GM20000 (cell line): ENCODE data around the gene PTPRT.

Experiments
- DNase-seq: peaks from one replicate; pipeline ENCODE4 v3.0.0; 2012; ENCODE audit warnings: low spot score
- TF ChIP-seq, protein P1 (sequence below): IDR thresholded peaks from 2 replicates; pipeline ENCODE4 v1.5.1; 2012; ENCODE audit warnings: mild to moderate bottlenecking, control low read depth; ENCODE audit errors: extremely low read depth, missing control alignments

Gene PTPRT

DNA sequence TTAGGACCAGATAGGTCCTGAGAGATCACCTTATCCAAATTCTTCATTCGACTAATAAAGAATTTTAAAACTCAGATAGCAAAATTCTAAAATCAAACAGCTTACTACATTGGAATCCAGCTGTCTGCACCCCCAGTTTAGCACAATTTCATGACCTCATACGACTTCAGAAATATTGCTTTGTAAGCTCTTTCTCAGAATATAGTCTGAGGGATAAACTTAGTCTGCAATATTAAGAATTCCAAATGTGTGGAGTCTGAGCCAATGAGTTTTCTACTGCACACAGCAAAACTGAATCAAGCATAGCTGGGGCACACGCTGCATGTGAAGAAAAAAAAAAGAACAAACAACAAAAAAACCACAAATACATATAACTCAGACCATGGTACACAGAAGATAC lies 1029.9 kb downstream of the PTPRT start:
- no peak for DNase-seq
- TF ChIP-seq, protein P1, sequence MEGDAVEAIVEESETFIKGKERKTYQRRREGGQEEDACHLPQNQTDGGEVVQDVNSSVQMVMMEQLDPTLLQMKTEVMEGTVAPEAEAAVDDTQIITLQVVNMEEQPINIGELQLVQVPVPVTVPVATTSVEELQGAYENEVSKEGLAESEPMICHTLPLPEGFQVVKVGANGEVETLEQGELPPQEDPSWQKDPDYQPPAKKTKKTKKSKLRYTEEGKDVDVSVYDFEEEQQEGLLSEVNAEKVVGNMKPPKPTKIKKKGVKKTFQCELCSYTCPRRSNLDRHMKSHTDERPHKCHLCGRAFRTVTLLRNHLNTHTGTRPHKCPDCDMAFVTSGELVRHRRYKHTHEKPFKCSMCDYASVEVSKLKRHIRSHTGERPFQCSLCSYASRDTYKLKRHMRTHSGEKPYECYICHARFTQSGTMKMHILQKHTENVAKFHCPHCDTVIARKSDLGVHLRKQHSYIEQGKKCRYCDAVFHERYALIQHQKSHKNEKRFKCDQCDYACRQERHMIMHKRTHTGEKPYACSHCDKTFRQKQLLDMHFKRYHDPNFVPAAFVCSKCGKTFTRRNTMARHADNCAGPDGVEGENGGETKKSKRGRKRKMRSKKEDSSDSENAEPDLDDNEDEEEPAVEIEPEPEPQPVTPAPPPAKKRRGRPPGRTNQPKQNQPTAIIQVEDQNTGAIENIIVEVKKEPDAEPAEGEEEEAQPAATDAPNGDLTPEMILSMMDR = no peak

DNA sequence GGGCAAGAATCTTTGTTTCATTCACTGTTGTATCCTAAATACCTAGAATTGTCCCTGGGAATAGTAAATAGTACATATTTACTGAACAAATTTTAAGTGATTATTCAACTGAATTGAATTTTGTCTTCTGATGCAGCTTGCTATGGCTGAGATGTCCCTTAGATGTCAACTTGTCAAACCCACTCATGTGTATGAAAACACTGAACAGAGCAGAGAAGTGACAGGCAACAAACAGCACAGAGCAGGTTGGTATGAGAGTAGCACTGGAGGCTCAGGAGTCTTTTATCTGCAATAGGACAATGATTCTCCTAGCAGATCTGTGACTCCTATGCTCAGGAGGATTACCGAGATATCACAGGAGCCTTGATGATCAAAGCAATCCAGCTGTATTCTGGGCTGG lies 1031.4 kb downstream of the PTPRT start:
- DNase-seq = no peak
- TF ChIP-seq, protein P1 = no peak

- DNase-seq = no peak
- TF ChIP-seq, protein P1 = no peak
These were observed 1034.1 kb downstream of the PTPRT start for GRCh38 chr20:42155586-42155985.

GRCh38 chr20:42152575-42152974 lies 1037.1 kb downstream of the PTPRT start:
- TF ChIP-seq, protein P1 = no peak
- no peak for DNase-seq

GRCh38 chr20:42150230-42150629 lies 1039.5 kb downstream of the PTPRT start:
- no peak for DNase-seq
- TF ChIP-seq, protein P1 = no peak

DNA sequence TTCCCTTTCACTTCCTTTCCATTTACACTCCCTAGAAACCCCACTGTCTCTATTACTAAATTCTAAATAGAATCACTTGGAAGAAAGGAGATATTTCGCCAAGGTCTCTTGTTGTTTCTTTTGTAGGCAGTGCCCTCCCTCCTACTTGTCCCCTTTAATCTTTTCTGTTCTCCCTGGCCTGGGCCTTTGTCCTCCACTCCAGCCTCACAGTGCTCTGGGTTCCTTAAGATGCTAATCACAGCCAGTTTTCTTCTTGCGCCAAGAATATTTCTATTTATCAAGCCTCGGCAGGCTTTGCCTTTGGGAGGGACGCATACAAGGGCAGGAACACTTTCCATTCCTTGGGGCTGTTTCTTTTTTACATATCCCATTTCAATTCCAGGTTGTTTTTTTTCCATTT lies 1051.0 kb downstream of the PTPRT start:
- no peak for DNase-seq
- TF ChIP-seq, protein P1 = no peak

- DNase-seq = no peak
These were observed 1055.2 kb downstream of the PTPRT start for GRCh38 chr20:42134265-42135098.

More at GRCh38 chr20:42134265-42135098, 1055.2 kb downstream of the PTPRT start:
- TF ChIP-seq, protein P1 = no peak
